ENCODE results near the gene IFNL3. TPM values are rescaled to one million over a fixed set of nuclear protein-coding genes. Genes with fewer than 3 reads are reported as not detected.
A peak's percentile ranks its signal among the peaks of the same experiment; 100 is the strongest.

Gene IFNL3
- total and polyA plus RNA-seq, 9 of the 15 experiments (the other 6 are each of a cell fraction or from before 2014, with no cell fraction given), result not detected

- TF ChIP-seq GTF3C2 (IDR thresholded peaks at IDR 0.05; ENCODE audit: borderline replicate concordance, extremely low read depth, insufficient read length), result no peak
- TF ChIP-seq VEZF1 (CRISPR knock-in tag; IDR thresholded peaks at IDR 0.05), result peak; percentile 39; the same call in 1 of the 2 replicates
- TF ChIP-seq ZNF184 (CRISPR knock-in tag; IDR thresholded peaks at IDR 0.05), result no peak
- no peak for TF ChIP-seq TBL1XR1 (IDR thresholded peaks at IDR 0.05; ENCODE audit: low read length in 2 of 2)
- TF ChIP-seq NFRKB (IDR thresholded peaks at IDR 0.05; ENCODE audit: low read depth), result no peak
- TF ChIP-seq ZNF197 (CRISPR knock-in tag; IDR thresholded peaks at IDR 0.05; ENCODE audit: low read depth), result no peak
- no peak for TF ChIP-seq SMAD4 (CRISPR knock-in tag; conservative IDR thresholded peaks at IDR 0.05)
- no peak for TF ChIP-seq NCOA1 (IDR thresholded peaks at IDR 0.05; ENCODE audit: low read depth)
- no peak for TF ChIP-seq KAT8 (IDR thresholded peaks at IDR 0.05; ENCODE audit: low read depth)
- no peak for TF ChIP-seq BRCA1 (IDR thresholded peaks at IDR 0.05)
- no peak for TF ChIP-seq BRCA1 (CRISPR knock-in tag; IDR thresholded peaks at IDR 0.05)
- TF ChIP-seq KHSRP (IDR thresholded peaks at IDR 0.05), result no peak
- TF ChIP-seq, protein P1, sequence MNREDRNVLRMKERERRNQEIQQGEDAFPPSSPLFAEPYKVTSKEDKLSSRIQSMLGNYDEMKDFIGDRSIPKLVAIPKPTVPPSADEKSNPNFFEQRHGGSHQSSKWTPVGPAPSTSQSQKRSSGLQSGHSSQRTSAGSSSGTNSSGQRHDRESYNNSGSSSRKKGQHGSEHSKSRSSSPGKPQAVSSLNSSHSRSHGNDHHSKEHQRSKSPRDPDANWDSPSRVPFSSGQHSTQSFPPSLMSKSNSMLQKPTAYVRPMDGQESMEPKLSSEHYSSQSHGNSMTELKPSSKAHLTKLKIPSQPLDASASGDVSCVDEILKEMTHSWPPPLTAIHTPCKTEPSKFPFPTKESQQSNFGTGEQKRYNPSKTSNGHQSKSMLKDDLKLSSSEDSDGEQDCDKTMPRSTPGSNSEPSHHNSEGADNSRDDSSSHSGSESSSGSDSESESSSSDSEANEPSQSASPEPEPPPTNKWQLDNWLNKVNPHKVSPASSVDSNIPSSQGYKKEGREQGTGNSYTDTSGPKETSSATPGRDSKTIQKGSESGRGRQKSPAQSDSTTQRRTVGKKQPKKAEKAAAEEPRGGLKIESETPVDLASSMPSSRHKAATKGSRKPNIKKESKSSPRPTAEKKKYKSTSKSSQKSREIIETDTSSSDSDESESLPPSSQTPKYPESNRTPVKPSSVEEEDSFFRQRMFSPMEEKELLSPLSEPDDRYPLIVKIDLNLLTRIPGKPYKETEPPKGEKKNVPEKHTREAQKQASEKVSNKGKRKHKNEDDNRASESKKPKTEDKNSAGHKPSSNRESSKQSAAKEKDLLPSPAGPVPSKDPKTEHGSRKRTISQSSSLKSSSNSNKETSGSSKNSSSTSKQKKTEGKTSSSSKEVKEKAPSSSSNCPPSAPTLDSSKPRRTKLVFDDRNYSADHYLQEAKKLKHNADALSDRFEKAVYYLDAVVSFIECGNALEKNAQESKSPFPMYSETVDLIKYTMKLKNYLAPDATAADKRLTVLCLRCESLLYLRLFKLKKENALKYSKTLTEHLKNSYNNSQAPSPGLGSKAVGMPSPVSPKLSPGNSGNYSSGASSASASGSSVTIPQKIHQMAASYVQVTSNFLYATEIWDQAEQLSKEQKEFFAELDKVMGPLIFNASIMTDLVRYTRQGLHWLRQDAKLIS (CRISPR knock-in tag; IDR thresholded peaks at IDR 0.05), result no peak
- no peak for TF ChIP-seq TOE1 (IDR thresholded peaks at IDR 0.05; ENCODE audit: borderline replicate concordance)
- no peak for TF ChIP-seq TOE1 (CRISPR knock-in tag; IDR thresholded peaks at IDR 0.05; ENCODE audit: borderline replicate concordance, low read depth)
- TF ChIP-seq MAFG (tag; conservative IDR thresholded peaks at IDR 0.05), result no peak
- TF ChIP-seq, protein P2, sequence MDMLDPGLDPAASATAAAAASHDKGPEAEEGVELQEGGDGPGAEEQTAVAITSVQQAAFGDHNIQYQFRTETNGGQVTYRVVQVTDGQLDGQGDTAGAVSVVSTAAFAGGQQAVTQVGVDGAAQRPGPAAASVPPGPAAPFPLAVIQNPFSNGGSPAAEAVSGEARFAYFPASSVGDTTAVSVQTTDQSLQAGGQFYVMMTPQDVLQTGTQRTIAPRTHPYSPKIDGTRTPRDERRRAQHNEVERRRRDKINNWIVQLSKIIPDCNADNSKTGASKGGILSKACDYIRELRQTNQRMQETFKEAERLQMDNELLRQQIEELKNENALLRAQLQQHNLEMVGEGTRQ (CRISPR knock-in tag; IDR thresholded peaks at IDR 0.05), result 0 out of 2 replicates have a peak, but pooled peaks have one; percentile 6
- no peak for TF ChIP-seq HDAC8 (tag; IDR thresholded peaks at IDR 0.05)
Observed at GRCh38 chr19:39237200-39238184, 7.3 kb downstream of the IFNL3 start (continued).
